ENCODE data around the gene SNCAIP.

The SNCAIP gene

DNA sequence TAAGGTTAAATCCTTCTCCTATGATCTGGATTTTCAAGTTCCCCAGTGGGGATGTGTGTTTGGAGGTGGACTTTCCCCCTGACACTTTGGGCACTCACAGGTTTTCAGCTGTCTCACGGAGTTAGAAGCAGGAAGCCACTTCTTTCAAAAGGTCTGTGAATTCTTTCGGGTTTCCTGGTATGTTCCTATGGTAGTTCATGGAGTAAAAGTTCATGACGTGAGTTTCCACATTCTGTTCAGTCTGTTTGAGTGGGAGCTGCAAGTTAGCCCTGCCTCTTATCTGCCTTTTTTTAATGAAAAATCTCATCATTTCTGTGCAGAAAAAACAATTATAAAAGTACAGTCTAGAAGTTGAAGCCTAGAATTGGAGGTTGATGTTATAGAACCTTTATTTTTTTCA lies 24.9 kb upstream of the SNCAIP start:
- DNase-seq (ENCODE audit: extremely low read depth, low read depth) = no peak
- TF ChIP-seq, protein P1, sequence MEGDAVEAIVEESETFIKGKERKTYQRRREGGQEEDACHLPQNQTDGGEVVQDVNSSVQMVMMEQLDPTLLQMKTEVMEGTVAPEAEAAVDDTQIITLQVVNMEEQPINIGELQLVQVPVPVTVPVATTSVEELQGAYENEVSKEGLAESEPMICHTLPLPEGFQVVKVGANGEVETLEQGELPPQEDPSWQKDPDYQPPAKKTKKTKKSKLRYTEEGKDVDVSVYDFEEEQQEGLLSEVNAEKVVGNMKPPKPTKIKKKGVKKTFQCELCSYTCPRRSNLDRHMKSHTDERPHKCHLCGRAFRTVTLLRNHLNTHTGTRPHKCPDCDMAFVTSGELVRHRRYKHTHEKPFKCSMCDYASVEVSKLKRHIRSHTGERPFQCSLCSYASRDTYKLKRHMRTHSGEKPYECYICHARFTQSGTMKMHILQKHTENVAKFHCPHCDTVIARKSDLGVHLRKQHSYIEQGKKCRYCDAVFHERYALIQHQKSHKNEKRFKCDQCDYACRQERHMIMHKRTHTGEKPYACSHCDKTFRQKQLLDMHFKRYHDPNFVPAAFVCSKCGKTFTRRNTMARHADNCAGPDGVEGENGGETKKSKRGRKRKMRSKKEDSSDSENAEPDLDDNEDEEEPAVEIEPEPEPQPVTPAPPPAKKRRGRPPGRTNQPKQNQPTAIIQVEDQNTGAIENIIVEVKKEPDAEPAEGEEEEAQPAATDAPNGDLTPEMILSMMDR (IDR thresholded peaks at IDR 0.05; ENCODE audit: low read depth, low read length) = no peak

DNA sequence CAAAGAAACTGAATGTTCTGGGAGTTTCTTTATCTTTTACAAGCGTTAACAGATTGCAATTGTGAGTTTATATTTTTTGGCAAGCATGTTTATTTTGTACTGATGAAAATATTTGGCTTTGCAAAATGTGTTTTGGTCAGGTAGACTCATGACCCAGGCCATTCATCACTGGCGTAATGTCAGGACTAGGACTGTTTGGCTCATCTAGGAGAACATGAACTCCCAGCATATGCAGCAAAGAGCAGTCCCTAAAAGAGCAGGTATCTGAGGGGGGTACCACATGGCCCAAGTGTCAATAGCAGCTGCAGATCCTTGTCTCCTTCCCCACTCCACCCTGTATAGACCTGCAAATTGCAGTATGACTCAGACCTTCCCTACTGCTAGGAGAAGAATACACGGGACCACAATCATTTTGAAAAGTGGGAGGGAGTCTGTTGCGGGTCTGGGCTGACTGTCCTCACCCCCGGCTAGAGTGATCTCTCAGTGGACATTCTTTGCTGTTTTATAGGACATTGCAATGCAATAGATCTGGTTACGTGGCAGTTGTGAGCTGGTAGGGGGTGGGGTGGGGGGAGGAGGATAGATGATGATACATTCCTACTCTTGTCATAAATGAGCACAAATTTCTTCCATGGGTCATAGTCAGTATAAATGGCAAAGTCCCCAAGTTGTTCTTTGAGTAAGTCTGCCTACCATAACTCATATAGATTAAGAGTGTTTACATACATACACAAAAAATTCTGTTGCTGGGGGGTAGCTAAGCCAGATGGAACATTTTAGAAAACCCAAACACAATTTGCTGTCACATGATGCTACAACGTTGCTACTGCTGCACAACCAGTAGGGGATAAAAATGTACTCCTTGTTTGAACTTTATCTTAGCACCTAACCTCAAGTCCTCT lies 20.8 kb upstream of the SNCAIP start:
- DNase-seq (ENCODE audit: extremely low read depth, low read depth) = no peak

DNA sequence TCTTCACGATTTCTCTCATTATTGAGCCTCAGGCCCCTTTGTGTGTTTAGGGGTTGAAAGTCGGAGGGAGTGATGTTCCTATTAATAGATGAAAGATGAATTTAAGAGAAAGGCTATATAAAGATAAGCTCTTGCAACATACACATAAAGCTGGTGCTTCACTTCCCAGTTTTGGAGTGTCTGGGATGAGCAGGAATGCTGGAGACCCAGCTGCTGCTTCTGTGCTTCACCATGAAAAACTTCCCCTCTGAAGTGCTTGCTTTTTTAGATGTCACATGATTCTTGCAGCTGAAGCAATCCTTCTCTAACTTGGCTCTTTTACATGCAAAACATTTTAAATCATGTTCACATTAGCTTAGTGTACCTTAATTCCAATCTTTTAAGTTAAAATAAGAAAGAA lies 19.7 kb upstream of the SNCAIP start:
- TF ChIP-seq, protein P1 (IDR thresholded peaks at IDR 0.05; ENCODE audit: low read depth, low read length) = no peak

More for the DNA sequence above, 20.8 kb upstream of the SNCAIP start:
- TF ChIP-seq, protein P1 (IDR thresholded peaks at IDR 0.05; ENCODE audit: low read depth, low read length) = no peak

DNA sequence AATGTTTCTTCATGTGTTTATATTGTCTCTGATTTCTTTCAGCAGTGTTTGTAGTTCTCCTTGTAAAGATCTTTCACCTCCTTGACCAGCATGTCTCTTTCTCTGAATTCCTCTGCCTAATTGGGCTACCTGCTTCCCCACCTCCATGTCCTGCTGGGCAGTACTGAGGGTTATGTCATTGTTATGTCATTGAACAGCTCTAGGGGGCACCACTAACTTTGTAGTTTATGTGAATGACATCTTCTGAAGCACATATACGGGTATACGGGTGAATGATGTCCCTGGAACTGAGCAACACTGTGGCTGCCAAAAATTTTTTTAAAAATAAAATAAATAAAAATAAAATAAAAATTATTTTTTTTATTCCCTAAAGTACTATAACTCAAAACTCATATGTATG lies 16.9 kb upstream of the SNCAIP start:
- TF ChIP-seq, protein P1 (IDR thresholded peaks at IDR 0.05; ENCODE audit: low read depth, low read length) = peak; percentile 13
- DNase-seq (ENCODE audit: extremely low read depth, low read depth) = no peak

More for the DNA sequence above, 19.7 kb upstream of the SNCAIP start:
- no peak for DNase-seq (ENCODE audit: extremely low read depth, low read depth)

DNA sequence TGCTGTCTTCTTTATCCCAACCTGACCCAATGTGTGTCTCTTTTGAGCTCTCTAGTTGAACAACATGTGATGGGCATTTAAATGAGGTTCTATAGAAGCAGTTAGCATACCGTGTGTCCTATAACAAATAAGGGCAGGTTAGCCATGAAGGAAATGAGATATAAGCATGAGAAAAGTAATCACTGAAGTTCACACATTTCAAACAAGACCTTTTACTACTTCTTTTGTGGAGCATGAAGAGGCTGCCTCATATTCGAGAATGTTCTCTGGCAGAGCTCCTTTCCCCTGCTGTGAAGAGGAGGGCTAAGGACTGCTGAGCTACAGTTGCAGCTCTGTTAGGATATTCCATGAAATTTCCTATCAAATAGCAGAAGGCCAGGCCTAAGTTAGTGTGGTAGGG lies 15.2 kb upstream of the SNCAIP start:
- TF ChIP-seq, protein P1 (IDR thresholded peaks at IDR 0.05; ENCODE audit: low read depth, low read length) = no peak
- no peak for DNase-seq (ENCODE audit: extremely low read depth, low read depth)

DNA sequence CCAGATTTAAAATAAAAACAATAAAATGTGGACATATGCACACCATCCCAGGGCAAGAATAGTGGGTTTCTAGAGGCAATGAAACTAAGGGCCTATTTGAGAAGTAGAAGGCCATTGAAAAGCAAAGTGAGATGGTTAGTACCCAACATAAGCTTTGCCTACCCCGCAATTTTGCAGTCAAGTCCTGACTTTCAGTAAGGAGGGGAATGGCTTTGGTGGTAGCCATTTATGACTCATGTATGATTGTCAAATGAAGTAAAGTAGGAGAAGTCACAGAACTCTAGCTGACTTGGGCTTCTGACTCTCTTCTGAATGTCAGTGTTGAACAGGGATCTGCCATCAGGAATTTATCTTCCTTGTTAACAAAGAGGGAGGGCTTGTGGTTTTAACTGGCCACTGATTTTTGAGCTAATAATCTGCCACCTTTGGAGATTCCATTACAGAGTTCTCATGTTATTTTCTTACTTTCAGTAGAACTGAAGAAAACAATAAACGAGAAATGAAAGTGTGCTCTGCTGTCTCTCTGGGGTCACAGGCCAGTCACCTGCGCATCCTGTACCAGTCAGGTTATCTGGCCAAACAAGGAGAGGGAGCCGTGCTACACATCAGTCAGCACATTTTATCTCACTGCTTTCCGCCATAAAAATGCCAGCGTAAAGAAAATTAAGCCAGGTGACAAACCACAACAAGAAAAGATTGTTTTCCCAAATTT lies 14.3 kb upstream of the SNCAIP start:
- TF ChIP-seq, protein P1 (IDR thresholded peaks at IDR 0.05; ENCODE audit: low read depth, low read length) = no peak
- no peak for DNase-seq (ENCODE audit: extremely low read depth, low read depth)

DNA sequence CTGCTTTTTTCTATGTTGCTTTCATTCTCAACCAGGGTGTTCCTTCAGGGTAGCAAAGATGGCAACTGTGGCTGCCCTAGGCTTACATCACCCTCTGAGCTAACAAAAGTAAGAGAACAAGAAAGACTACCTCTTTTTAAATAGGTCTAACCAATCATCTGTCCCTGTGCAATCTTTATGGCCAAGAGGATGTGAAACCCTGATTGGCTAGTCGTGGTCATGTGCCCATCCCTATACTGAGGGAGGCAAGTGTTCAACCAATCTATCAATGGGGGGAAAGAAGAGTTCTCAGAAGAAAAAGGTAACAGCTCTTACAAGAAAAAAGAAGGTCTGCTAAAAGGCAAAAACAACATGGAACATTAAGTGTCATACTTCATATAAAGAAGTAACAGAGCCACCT lies 11.7 kb upstream of the SNCAIP start:
- DNase-seq (ENCODE audit: extremely low read depth, low read depth) = no peak
- TF ChIP-seq, protein P1 (IDR thresholded peaks at IDR 0.05; ENCODE audit: low read depth, low read length) = no peak

Data from AG09319 (cell line).